GDM1 (cell line): ENCODE results near the gene ZFAND3.

ENCODE experiments used
- DNase-seq: peaks from one replicate; lab custom pipeline; 2025; lab: John Stamatoyannopoulos, UW

The ZFAND3 gene

DNA sequence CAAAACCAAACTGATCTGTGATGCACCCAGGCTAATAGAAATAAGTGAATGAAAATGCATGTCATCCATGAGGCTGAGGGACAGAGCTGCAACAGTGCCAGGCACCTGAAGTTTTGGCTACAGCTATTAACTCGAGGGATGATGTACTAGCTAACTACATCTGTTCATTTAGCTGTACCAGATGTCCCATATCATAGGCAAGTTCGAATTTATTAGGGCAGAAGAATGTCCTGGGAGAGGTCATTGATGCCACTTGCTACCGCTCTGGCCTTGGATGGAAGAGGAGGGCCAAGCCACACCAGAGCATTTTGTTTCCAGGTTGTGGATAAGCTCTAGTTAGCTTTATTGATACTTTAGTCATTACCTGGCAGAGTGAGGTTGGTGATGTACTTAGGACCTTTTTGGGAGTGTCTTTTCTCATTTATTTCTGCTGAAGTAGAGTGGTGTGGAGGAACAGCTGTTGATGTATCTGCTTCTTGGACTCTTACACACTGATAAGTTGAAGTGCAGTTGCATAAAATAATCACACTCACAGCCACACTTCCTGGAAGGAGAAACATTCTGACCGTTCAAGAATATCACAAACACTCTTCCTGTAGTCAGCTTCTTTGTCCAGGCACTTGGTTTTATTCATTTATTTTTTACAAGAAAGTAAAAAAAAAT lies 8.2 kb downstream of the ZFAND3 start:
- no peak for DNase-seq

- no peak for DNase-seq
These were observed 10.7 kb downstream of the ZFAND3 start for GRCh38 chr6:37830225-37830624.

DNA sequence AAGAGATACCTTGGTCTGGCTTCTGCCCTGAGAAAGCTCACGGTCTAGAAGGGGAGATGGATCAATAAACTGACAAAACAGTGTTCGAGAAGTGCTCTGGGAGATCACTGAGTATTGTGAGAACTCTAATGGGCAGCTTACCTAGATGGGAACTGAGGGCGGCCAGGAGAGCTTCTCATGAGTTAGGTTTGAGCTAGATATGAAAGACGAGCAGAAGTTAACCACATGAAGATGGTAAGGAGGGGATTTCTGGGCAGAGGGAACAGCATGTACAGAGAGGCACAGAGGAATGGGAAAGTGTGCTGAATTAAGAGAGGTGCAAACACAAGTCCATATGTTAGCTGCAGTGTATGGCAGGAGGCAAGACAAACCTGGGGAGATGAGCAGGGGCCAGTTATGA lies 11.9 kb downstream of the ZFAND3 start:
- DNase-seq, result no peak

GRCh38 chr6:37835923-37836322 lies 16.4 kb downstream of the ZFAND3 start:
- no peak for DNase-seq

- DNase-seq, result no peak
These were observed 18.8 kb downstream of the ZFAND3 start for GRCh38 chr6:37838219-37838921.

DNA sequence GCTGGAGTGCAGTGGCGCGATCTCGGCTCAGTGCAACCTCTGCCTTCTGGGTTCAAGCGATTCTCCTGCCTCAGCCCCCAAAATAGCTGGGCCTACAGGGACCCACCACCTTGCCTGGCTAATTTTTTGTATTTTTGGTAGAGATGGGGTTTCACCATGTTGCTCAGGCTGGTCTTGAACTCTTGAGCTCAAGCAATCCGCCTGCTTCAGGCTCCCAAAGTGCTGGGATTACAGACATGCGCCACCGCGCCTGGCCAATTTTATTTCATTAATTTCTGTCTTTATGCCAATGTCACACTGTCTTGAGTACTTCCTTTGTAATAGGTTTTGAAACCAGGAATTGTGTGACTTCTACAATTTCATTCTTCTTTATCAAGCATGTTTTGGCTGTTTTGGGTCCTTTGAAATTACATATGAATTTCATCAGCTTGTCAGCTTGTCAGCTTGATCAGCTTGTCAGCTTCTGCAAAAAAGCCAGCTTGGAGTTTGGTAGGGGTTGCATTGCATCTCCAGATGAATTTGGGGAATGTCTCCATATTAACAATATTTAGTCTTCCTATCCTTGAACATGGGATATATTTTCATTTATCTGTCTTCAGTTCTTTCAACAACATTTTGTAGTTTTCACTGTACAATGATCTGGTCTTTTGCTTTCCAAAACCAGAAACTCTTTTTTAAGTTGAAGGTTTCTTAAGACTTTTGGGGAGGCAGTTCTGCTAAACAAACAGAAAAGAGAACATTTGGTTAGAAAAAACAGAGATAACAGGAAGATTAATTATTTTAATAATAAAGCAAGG lies 20.8 kb downstream of the ZFAND3 start:
- DNase-seq, result no peak

GRCh38 chr6:37840940-37841300 lies 21.4 kb downstream of the ZFAND3 start:
- DNase-seq, result no peak

DNA sequence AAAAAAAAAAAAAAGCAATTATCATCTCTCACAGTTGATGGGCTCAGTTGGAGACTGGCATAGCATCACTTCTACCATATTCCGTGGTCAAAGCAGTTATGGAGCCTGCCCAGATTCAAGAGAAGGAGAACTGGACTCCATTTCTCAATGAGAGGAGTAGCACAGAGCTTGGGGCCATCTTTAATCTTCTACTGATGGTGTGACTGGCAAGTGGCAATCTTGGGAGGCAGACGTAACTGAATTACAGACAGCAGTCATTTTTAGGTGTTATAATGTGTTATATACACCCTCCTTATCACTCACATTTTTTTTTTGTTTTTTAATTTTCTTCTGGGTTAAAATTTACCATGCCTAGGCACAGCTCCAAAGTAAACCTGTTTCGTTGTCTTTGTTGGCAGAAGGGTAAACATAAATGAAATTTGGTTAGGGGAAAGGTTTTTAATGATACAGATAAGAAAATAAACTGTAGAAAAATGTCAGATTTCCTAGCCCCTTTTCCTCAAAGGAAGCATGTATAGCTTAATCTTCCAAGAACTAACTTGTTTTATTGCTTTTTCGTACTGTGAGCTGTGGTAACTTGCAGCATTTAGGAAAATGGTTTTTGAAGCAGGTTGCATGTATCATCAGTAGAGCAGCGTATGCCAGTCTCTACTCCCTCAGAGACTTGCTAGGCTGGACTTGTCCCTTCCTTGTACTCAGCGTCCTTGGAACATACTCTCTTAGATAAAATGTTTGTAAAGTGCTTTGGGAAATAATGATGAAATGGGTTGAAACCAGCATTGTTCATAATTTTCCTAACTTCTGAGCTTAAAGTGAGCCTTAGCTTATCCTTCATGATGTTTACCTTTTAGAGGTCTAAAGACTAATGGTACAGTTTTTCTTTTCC lies 25.7 kb downstream of the ZFAND3 start:
- DNase-seq, result no peak

DNA sequence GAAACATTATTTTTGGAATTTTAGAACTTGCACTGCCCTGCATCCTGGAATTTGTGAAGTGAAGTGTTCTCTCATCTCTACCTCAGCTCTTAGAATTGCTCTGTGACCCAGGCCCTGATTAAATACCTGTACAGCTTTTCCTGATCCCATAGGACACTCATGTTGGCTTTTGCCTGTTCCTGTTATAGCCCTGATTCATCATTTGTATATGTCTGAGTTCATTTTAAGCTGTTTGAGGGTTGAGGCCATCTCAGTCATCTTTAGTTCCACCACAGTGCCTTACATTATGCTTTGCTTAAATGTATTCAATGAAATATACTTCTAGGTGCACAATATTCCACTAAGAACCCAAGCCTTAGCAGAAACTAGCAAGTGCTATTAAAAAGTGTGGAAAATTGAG lies 26.4 kb downstream of the ZFAND3 start:
- no peak for DNase-seq

DNA sequence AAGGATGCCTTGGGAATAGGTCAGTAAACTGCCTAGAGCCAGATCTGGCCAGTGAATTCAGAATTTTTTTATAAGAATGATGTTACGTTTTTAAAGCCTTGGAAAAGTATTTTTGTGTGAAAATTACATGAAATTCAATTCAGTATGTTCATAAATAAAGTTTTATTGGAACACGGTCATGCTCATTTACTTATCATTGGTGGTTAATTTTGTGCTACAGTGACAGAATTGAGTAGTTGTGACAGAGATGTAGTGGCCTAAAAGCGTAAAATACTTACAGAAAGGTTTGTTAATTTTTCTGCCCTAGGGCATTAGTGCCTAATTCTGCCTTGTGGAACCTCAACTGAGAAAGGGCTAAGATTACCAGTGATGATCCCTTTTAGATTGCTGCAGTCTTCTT lies 28.2 kb downstream of the ZFAND3 start:
- no peak for DNase-seq

- DNase-seq, result no peak
These were observed 28.8 kb downstream of the ZFAND3 start for GRCh38 chr6:37848371-37848770.

- no peak for DNase-seq
These were observed 30.7 kb downstream of the ZFAND3 start for GRCh38 chr6:37850260-37850659.

- no peak for DNase-seq
These were observed 31.3 kb downstream of the ZFAND3 start for GRCh38 chr6:37850728-37851285.

DNA sequence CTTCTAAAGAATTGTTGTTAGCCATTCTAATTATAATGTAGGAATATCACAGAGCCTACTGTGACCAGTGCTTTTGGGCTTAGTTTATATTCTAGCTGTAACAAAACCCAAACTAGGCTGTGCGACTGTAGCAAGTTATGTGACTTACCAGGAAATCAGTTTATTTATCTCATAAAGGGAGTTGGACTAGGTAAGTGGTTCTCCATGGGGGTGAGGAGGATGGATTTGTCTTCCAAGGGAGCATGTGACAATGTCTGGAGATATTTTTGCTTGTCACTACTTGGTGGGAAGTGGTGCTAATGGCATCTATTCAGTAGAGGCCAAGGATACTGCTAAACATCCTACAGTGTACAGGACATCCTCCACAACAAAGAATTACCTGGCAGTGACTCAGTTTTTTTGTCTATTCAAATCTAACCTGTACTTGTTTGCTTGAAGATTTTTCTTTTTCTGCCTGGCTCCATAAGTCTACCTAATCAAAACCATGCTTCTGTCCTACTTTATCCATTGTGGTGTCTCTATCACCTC lies 32.5 kb downstream of the ZFAND3 start:
- DNase-seq, result no peak

DNA sequence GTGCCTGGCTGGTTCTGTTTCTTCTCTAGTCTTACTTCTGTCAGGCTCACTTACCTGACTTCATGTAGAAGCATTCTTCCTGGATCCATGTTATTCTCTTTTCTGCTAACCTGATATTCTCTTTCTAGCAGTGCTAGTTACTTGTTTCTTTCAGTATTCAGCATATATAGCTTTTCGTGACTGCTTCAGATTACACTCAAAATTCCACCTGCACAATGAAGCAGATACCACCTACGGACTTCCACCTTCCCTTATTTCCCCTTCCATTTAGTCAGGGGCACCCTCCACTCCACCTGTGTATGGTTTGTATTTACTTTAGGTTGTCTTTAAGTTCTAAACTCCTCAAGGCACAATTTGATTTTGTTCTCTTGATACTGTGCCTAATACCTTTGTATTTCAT lies 36.8 kb downstream of the ZFAND3 start:
- no peak for DNase-seq

DNA sequence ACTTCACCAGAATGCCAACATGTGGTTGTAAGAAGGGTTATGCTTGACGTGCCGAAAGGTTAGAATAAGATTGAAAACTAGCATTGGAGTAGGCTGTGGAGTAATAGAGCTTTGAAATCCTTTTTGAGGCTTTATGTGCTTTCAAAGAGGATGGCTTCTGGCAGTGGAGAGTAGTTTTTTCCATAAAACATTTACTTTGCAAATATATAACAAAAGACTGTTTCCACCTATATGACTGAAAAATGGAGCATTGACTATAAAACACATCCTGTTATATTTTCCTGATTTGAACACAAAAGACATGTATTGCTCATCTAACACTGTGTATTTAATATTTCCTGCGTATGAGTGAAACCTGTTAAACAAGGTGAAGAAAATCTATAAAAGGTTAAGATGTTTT lies 38.8 kb downstream of the ZFAND3 start:
- DNase-seq, result no peak

GRCh38 chr6:37860226-37860839 lies 40.8 kb downstream of the ZFAND3 start:
- no peak for DNase-seq

- no peak for DNase-seq
These were observed 41.9 kb downstream of the ZFAND3 start for GRCh38 chr6:37861452-37861851.

DNA sequence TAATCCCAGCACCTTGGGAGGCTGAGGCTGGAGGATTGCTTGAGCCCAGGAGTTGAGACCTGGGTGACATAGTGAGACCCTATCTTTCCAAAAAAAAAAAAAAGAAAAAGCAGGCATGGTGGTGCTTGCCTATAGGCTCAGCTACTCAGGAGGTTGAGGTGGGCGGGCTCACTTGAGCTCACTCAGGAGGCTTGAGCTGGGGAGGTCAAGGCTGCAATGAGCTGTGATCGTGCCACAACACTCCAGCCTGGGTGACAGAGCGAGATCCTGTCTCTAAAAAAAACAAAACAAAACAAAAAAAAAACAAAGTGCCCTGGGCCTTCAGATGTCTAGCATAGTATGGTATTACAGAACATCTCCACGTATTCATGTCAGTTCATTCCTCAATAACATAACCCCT lies 42.9 kb downstream of the ZFAND3 start:
- no peak for DNase-seq

GRCh38 chr6:37862992-37863391 lies 43.5 kb downstream of the ZFAND3 start:
- no peak for DNase-seq

DNA sequence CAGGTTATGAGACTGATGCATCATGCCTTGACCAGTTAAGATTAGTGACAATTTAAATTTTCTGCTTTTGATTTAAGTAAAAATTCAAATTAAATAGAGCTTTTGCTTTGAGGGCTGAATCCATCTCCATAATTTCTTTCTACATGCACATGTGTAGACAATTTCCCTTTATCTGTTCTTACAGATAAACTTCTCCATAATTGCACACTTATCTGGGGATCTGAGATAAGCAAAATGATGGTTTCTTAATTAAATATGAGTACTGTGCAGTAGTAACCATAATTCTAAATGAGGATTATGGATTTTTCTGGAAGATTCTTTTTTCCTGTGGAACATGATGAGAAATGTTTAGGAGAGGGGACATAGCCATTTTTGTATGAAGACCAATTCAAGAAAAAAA lies 44.7 kb downstream of the ZFAND3 start:
- DNase-seq, result no peak
